K562 (cell line): ENCODE measurements around the gene ELAVL3. TPM values are rescaled to one million over a fixed set of nuclear protein-coding genes. Genes with fewer than 3 reads are reported as not detected.

Source experiments
- DACH1 ChIP-seq: fragments of 450-650 bp; IDR thresholded peaks from 2 replicates; pipeline ENCODE4 v1.6.1; 2018; ENCODE audit not compliant: partially characterized antibody
- HMGN3 ChIP-seq: IDR thresholded peaks from 2 replicates; pipeline ENCODE4 v1.6.1; 2011; ENCODE audit warnings: borderline replicate concordance, low read depth, mild to moderate bottlenecking, mixed read lengths, low read length; ENCODE audit not compliant: insufficient read length; ENCODE audit errors: extremely low read depth
- SMAD4 ChIP-seq: fragments of 250-450 bp; sonication (Bioruptor Pico); conservative IDR thresholded peaks from 2 replicates; pipeline ENCODE4 v1.8.0; 2021; ENCODE audit warnings: inconsistent platforms, mild to moderate bottlenecking, moderate library complexity
- XRCC5 ChIP-seq: fragments of 200-400 bp; formaldehyde crosslinking; IDR thresholded peaks from 2 replicates; pipeline ENCODE4 v1.6.1; 2017; ENCODE audit warnings: low read depth, mild to moderate bottlenecking, low read length
- ZFX ChIP-seq: sonication (generic); formaldehyde crosslinking; IDR thresholded peaks from 2 replicates; pipeline ENCODE4 v1.8.0; 2022; ENCODE audit warnings: mild to moderate bottlenecking, missing genetic modification reagents, moderate library complexity
- ZNF445 ChIP-seq: fragments of 250-450 bp; sonication (Bioruptor Pico); IDR thresholded peaks from 2 replicates; pipeline ENCODE4 v1.4.0; 2020; ENCODE audit warnings: low read depth, mild to moderate bottlenecking, moderate library complexity
- polyA plus RNA-seq, 8 experiments: library from polyadenylated mRNA; depleted of rRNA in 4 of 8; stranded (reverse) in 5 of 8; unstranded in 3 of 8; fragments of >200 nt; fragmentation: Nextera tagmentation in 2 of 8; fragmentation: Illumina TruSeq in 1 of 8; extraction: Ambion mirVana in 2 of 8; extraction: Trizol in 1 of 8; gene quantifications; 2 replicates each; pipeline versions ENCODE4 v1.2.1 to v1.2.3, GENCODE V29; 2011 to 2014; ENCODE audit warnings: inconsistent platforms in 1 of 8, missing spikeins in 1 of 8
- total RNA-seq, 7 experiments: library from RNA; depleted of rRNA in 6 of 7; stranded (reverse); fragments of >200 nt in 6 of 7; fragmentation: Illumina TruSeq in 2 of 7; extraction: Trizol in 2 of 7; gene quantifications; 2 replicates each; pipeline versions ENCODE4 v1.2.1 to v1.2.3, GENCODE V29; 2011 to 2021; ENCODE audit warnings: low replicate concordance in 1 of 7
- TF ChIP-seq, protein P1 (sequence below): fragments of 450-650 bp; formaldehyde crosslinking; IDR thresholded peaks from 2 replicates; pipeline ENCODE4 v1.4.0; 2020; ENCODE audit warnings: mild to moderate bottlenecking, moderate library complexity
- TF ChIP-seq, protein P2 (sequence below), 2 experiments: fragments of 450-650 bp; conservative IDR thresholded peaks; 2 replicates each; pipeline ENCODE4 v1.6.1; 2017; ENCODE audit warnings: mild to moderate bottlenecking in 2 of 2, moderate library complexity in 2 of 2

Gene ELAVL3
- total and polyA plus RNA-seq, 9 of the 15 experiments (the other 6 are each of a cell fraction or from before 2014, with no cell fraction given), result not detected

DNA sequence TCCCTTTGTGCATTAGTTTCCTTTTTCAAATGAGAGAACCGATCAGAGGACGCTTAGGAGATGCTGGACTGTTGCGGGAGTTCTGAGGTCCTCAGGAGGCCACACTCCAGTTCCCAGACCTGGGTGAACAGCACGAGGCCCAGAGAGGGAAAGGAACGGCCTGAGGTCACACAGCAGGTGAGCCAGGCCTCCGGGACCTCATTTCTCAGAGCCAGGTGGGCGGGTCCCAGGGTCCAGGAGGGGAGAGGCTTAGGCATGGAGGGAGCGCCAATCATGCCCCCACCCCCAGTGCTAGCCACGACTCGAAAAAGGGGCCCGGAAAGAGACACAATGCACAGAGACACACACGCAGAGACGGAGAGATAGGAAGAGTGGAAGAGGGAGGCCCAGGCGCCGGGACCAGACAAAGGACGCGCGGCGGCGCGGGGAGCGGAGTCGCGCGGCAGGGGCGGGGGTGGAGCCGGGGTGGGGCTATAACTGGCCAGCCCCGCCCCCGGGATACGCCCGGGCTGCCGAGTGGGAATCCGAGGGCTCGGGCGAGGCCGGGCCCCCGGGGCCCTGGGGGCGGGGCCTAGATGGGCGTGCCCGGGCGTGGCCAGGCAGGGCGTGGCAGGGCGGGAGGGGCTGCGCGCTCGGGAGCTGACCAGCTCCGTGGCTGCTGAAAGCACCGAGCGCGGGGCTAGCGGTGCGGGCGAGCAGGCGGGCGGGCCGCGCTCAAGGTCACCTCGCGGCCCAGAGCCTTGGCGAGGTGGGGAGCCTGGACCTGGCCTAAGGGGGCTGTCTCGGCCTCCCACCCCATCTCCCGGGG, 1.6 kb downstream of the ELAVL3 start (continued):
- no peak for TF ChIP-seq ZNF445 (CRISPR knock-in tag)
- TF ChIP-seq, protein P1, sequence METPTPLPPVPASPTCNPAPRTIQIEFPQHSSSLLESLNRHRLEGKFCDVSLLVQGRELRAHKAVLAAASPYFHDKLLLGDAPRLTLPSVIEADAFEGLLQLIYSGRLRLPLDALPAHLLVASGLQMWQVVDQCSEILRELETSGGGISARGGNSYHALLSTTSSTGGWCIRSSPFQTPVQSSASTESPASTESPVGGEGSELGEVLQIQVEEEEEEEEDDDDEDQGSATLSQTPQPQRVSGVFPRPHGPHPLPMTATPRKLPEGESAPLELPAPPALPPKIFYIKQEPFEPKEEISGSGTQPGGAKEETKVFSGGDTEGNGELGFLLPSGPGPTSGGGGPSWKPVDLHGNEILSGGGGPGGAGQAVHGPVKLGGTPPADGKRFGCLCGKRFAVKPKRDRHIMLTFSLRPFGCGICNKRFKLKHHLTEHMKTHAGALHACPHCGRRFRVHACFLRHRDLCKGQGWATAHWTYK (CRISPR knock-in tag), result 0 out of 2 replicates have a peak, but pooled peaks have one; percentile 31
- no peak for TF ChIP-seq DACH1
- peak; percentile 36; the same call in 1 of the 2 replicates for TF ChIP-seq SMAD4 (CRISPR knock-in tag)
- peak; percentile 83 for TF ChIP-seq HMGN3
- TF ChIP-seq, protein P2, sequence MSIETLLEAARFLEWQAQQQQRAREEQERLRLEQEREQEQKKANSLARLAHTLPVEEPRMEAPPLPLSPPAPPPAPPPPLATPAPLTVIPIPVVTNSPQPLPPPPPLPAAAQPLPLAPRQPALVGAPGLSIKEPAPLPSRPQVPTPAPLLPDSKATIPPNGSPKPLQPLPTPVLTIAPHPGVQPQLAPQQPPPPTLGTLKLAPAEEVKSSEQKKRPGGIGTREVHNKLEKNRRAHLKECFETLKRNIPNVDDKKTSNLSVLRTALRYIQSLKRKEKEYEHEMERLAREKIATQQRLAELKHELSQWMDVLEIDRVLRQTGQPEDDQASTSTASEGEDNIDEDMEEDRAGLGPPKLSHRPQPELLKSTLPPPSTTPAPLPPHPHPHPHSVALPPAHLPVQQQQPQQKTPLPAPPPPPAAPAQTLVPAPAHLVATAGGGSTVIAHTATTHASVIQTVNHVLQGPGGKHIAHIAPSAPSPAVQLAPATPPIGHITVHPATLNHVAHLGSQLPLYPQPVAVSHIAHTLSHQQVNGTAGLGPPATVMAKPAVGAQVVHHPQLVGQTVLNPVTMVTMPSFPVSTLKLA (conservative IDR thresholded peaks at IDR 0.05), result peak; percentile 64 to 87
- TF ChIP-seq ZFX (CRISPR knock-in tag), result peak; percentile 28; the same call in 1 of the 2 replicates
- TF ChIP-seq XRCC5, result peak; percentile 51; the same call in 1 of the 2 replicates
